Stimulated activated CD4-positive, alpha-beta T cell treated with anti-CD3 and anti-CD28 coated beads, Interleukin-2, amount 100 ng/mL, for 48 hours (primary cell): ENCODE results near the gene CNTD1.
"Not testable (repeated sequence)": the region's sequence is repeated elsewhere in the genome, so short reads cannot be mapped to it uniquely, and the experiment has no call there.

Source experiments
- DNase-seq, 2 donors: peaks; one replicate each; pipeline ENCODE4 v3.0.0-alpha.2; 2020

The CNTD1 gene

DNA sequence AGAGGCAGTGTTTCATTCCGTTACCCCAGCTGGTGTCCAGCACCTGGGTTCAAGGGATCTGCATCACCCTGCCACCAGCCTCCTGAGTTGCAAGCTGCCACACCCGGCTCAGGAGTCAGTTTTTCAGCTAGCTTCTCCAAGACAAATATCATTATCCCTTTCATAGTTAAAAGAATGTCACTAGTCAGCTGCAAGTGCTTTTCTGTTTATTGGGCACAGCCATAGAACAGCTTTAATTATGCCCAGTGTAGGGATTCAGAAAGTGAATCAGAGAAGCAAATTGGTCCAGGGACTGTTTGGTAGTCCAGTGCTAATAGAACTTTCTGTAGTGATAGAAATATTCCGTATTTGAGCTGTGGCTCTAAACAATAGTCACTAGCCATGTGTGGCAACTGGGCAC lies 49.4 kb downstream of the CNTD1 start:
- DNase-seq: no peak

- no peak for DNase-seq
Measured at GRCh38 chr17:42849031-42849430, 50.4 kb downstream of the CNTD1 start.

- DNase-seq: no peak
Measured at GRCh38 chr17:42849451-42850181, 51.0 kb downstream of the CNTD1 start.

DNA sequence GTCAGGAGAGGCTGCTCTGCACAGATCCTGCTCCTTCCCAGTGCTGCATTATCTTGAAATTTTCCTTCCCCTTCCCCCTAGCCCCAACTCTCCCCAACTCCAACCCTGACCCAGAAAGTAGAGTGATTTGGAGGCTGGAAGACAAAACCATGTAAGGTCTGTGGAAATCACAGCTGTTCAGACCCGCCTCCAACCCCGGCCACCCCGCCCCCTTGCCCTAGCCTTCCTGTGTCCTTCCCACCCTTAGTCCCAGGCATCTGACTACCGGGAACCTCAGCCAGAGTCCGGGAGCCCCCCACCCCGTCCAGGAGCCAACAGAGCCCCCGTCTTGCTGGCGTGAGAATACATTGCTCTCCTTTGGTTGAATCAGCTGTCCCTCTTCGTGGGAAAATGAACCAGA lies 52.3 kb downstream of the CNTD1 start, which contains the start of gene AOC3:
TSS of gene AOC3 (plus strand) at position 246 of the 400 bp plus-strand sequence. CDS start at position 391, 145 bp downstream.
- no peak for DNase-seq

- not testable (repeated sequence) for DNase-seq
Measured at GRCh38 chr17:42851371-42852240, 52.9 kb downstream of the CNTD1 start.

GRCh38 chr17:42852351-42852750 lies 53.7 kb downstream of the CNTD1 start:
- DNase-seq: no peak

GRCh38 chr17:42853004-42853403 lies 54.3 kb downstream of the CNTD1 start:
- DNase-seq: no peak

- DNase-seq: no peak
Measured at GRCh38 chr17:42853597-42853967, 54.9 kb downstream of the CNTD1 start.

DNA sequence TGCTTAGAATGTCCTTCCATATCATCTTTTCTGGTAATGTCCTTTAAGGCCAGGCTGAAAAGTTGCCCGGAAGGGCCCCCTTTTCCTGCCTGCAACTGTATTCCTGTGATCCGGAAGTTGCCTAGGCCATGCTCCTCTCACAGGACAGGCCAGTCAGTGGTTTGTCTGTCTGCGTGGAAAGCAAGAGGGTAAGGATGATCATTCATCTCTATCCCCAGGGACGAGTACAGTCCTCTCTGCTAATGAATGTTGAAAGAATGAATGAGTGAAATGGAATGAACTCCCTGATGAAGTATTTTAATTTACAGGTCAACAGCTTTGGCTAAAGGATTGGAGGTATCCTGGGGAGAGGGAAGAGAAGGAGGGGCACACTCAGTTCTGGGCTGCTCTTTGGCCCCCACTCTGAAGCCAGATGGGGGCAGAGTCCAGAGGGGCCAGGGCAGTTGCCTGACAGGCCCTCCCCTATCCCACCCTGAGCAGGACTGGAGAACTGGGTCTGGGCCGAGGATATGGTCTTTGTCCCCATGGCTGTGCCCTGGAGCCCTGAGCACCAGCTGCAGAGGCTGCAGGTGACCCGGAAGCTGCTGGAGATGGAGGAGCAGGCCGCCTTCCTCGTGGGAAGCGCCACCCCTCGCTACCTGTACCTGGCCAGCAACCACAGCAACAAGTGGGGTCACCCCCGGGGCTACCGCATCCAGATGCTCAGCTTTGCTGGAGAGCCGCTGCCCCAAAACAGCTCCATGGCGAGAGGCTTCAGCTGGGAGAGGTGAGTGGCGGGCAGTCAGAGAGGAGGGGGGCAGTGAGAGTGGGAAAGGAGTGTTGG lies 55.5 kb downstream of the CNTD1 start:
- DNase-seq: no peak

DNA sequence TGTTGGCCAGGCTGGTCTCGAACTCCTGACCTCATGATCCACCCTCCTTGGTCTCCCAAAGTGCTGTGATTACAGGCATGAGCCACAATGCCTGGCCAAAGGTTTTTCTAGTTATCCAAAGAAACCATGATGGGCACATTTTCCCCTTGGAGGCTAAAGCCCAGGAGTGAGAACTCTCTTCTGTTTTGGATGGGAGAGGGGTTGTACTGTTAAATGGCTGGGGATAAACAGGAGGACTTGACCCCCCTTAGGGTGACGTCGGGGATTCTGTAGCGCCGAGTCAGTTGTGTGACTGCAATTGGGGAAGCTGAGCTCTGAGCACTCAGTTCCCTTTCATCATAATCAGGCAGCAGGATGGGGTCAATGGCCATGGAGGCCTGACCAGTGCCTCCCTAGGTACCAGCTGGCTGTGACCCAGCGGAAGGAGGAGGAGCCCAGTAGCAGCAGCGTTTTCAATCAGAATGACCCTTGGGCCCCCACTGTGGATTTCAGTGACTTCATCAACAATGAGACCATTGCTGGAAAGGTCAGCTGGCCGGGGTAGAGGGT lies 56.5 kb downstream of the CNTD1 start:
- DNase-seq: no peak

- not testable (repeated sequence) for DNase-seq
Measured at GRCh38 chr17:42856093-42856492, 57.4 kb downstream of the CNTD1 start.

DNA sequence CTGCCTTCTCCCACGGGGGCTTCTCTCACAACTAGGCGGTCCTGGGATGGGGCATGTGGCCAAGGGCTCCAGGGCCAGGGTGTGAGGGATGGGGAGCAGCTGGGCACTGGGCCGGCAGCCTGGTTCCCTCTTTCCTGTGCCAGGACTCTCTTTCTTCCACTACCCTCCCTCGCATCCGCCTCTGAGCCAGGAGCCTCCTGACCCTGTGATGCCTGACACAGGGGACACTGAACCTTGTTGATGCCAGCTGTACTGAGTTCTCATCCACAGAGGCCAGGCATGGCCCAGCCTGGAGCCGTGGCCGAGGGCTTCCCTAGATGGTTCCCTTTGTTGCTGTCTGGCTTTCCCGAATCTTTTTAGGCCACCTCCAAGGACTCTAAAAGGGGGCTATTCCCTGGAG lies 57.9 kb downstream of the CNTD1 start:
- not testable (repeated sequence) for DNase-seq

DNA sequence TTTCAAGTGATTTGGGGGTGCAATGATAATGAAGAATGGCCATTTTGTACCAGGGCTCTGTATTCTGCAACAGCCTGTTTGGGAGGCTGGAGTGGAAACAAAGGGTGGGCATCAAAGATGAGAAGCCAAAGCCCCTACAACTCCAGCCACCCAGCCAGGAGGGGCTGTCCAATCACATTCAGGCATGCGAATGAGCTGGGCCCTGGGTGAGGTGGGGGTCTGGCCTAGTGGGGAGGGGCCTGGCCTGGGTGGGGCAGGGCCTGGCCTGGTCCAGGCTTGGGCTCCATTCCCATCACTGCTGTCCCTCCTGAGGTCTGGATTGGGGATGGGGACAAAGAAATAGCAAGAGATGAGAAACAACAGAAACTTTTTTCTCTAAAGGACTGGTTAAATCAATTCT lies 58.7 kb downstream of the CNTD1 start:
- no peak for DNase-seq
